Measurements from ENCODE around the gene PLXNA1.

- TF ChIP-seq CTCF (IDR thresholded peaks at IDR 0.05), result no peak
- no peak for TF ChIP-seq POLR2A (IDR thresholded peaks at IDR 0.05)
These were observed 33.9 kb upstream of the PLXNA1 start for GRCh38 chr3:126948980-126949535.

Measured in ovary (tissue), 3 donors.